ENCODE results near the gene TTC7B. TPM values are rescaled to one million over a fixed set of nuclear protein-coding genes. Genes with fewer than 3 reads are reported as not detected.

The TTC7B gene
- total RNA-seq, 1 donor from 2014 or later = 46.6 TPM

DNA sequence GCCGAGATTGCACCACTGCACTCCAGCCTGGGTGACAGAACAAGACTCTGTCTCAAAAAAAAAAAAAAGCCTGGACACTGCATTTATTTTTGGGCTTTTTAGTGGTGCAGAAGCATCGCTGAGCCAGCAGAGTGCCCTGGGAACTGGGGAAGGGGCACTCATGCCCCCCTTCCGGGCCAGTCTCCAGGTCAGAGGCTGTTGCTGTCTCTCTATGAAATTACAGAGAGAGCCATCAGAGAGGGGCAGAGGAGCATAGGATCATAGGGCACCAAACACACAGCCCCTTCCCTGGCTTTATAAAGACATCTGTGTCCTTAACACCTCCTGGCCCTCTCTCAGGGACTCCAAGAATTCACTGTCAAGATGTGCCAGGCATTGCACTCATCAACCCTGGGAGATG is 223.6 kb downstream of the TTC7B start:
- Mint-ChIP-seq H3K27ac (no peak overlapping the region), H3K9me3 (ENCODE audit: low read depth) (no peaks in the 10 kb centered on the region), H3K4me1 (ENCODE audit: low read depth) (peaks cover 19% of the 10 kb centered on the region), H3K27me3 (no peaks in the 10 kb centered on the region), H3K36me3 (ENCODE audit: insufficient read depth) (peaks cover 6% of the 10 kb centered on the region), H3K4me3 (ENCODE audit: low read depth) (no peak overlapping the region)
- TF ChIP-seq, protein P1, sequence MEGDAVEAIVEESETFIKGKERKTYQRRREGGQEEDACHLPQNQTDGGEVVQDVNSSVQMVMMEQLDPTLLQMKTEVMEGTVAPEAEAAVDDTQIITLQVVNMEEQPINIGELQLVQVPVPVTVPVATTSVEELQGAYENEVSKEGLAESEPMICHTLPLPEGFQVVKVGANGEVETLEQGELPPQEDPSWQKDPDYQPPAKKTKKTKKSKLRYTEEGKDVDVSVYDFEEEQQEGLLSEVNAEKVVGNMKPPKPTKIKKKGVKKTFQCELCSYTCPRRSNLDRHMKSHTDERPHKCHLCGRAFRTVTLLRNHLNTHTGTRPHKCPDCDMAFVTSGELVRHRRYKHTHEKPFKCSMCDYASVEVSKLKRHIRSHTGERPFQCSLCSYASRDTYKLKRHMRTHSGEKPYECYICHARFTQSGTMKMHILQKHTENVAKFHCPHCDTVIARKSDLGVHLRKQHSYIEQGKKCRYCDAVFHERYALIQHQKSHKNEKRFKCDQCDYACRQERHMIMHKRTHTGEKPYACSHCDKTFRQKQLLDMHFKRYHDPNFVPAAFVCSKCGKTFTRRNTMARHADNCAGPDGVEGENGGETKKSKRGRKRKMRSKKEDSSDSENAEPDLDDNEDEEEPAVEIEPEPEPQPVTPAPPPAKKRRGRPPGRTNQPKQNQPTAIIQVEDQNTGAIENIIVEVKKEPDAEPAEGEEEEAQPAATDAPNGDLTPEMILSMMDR (IDR thresholded peaks at IDR 0.05; ENCODE audit: unreplicated experiment) = no peak
- DNase-seq (ENCODE audit: low spot score, unreplicated experiment) = no peak

DNA sequence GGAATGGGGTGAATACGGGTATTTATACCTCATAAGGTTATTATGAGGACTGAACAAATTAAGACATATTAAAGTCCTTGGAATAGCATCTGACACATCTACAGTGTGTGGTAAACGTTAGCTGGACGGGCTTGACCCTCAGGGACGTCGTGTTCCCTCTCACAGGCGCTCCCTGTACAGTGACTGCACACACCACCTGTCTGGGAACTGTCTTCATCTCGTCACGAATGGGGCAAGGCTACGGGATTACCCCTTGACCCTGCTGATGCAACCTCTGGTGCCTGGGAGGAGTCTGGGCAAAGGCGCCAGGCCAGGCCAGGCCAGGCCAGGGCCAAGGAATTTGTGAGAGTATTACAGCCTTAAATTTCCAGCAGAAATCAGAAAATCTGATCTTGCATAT is 228.3 kb downstream of the TTC7B start:
- Mint-ChIP-seq H3K27ac (no peak overlapping the region), H3K4me1 (ENCODE audit: low read depth) (peaks cover 13% of the 10 kb centered on the region), H3K27me3 (no peaks in the 10 kb centered on the region), H3K4me3 (ENCODE audit: low read depth) (no peak overlapping the region), H3K9me3 (ENCODE audit: low read depth) (no peaks in the 10 kb centered on the region), H3K36me3 (ENCODE audit: insufficient read depth) (peaks cover 10% of the 10 kb centered on the region)
- TF ChIP-seq, protein P1 (IDR thresholded peaks at IDR 0.05; ENCODE audit: unreplicated experiment) = no peak
- no peak for DNase-seq (ENCODE audit: low spot score, unreplicated experiment)

DNA sequence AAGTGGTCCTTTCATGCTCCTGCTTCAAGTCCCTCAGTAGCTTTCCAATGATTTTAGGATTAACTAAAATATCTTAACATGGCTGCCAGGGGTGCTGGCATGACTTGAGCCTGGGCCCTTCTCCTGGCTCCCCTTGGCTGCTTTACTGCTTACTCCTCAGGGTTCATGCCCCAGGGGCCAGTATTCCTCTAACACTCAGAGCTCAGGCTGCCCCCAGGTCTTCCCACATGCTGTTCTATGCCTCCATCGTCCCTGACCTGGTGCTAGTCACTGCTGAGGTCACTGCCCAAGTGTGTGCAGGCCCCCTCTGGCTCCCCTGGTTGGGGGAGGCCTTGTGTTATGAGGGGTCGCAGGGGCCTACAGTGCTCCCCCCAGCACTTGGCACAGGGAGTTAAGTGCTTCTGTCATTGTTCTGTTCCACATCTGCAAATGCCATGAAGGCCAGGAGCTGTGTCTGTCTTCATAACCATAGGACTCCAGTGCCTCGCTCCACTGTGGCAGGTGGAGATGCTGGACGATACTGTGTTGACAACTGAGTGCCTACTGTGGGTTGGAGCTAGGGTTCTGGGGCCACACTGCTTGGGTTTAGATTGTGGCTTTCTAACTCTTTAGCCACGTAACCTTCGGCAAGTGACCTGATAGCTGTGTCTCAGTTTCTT is 228.8 kb downstream of the TTC7B start:
- Mint-ChIP-seq H3K9me3 (ENCODE audit: low read depth) (no peaks in the 10 kb centered on the region), H3K27ac (no peak overlapping the region), H3K4me3 (ENCODE audit: low read depth) (no peak overlapping the region), H3K36me3 (ENCODE audit: insufficient read depth) (peaks cover 10% of the 10 kb centered on the region), H3K27me3 (no peaks in the 10 kb centered on the region), H3K4me1 (ENCODE audit: low read depth) (peaks cover 13% of the 10 kb centered on the region)
- TF ChIP-seq, protein P1 (IDR thresholded peaks at IDR 0.05; ENCODE audit: unreplicated experiment) = no peak
- no peak for DNase-seq (ENCODE audit: low spot score, unreplicated experiment)

DNA sequence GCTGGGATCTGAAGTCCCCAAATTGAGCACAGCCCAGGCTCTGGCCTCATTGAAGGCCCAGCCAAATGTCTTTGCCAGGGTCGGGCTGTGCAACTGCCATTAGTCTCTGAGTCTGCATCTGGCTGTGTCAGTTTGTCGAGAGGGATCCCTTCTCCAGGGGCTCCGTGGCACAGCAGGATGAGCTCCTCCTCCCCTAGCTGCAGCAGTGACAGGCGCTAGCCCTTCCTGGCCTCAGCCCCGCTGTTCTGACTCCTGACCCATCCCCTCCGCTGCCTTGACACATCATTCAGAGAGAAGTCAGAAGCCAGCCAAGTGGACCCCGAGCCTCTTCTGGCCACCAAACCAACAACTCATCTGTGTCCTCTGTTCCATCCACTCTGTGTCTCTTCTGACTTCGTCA is 231.1 kb downstream of the TTC7B start:
- no peaks in the 10 kb centered on the region for H3K27me3 Mint-ChIP-seq

DNA sequence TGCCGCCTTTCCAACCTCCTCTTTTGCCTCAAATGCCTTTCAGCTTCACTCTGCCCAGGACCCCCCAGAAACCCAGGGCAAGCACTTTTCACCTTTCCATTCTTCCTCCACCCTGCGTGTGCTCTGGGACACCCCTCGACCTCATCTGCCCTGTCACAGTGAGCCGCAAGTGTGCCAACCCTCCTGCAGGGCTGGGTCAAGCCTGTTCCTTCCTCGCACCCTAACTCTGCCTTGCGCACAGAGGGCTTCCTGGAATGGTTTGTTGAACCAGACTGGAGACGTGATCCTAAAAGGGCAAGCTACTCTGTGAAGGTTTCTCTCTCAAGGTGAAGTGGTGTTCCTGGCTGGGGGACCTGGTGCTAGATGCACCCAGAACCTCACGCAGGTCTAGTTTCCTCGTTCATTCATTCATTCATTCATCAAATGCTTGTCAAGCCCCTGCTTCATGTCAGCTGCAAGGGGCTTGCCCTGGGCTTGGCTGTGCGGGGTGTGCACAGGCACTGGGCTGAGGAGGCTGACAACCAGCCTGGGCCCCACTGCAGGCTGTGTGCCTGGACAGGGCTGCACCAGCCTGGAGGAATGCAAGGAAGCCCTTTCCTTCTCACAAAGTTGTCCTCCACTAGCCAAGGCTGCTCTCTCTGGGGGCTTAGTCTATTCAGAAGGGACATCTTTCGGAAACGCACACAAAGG is 232.2 kb downstream of the TTC7B start:
- Mint-ChIP-seq H3K9me3 (ENCODE audit: low read depth) (no peaks in the 10 kb centered on the region), H3K4me1 (ENCODE audit: low read depth) (peaks cover 12% of the 10 kb centered on the region), H3K36me3 (ENCODE audit: insufficient read depth) (peaks cover 5% of the 10 kb centered on the region), H3K4me3 (ENCODE audit: low read depth) (no peak overlapping the region), H3K27me3 (no peaks in the 10 kb centered on the region), H3K27ac (no peak overlapping the region)
- DNase-seq (ENCODE audit: low spot score, unreplicated experiment) = no peak
- TF ChIP-seq, protein P1 (IDR thresholded peaks at IDR 0.05; ENCODE audit: unreplicated experiment) = no peak

More for the DNA sequence above, 231.1 kb downstream of the TTC7B start:
- Mint-ChIP-seq H3K4me1 (ENCODE audit: low read depth) (peaks cover 17% of the 10 kb centered on the region), H3K36me3 (ENCODE audit: insufficient read depth) (peaks cover 6% of the 10 kb centered on the region), H3K4me3 (ENCODE audit: low read depth) (no peak overlapping the region), H3K9me3 (ENCODE audit: low read depth) (no peaks in the 10 kb centered on the region), H3K27ac (no peak overlapping the region)
- DNase-seq (ENCODE audit: low spot score, unreplicated experiment) = no peak
- TF ChIP-seq, protein P1 (IDR thresholded peaks at IDR 0.05; ENCODE audit: unreplicated experiment) = no peak
